HEK293T (cell line): ENCODE measurements around the gene RNF40.

Source experiments
- CTCF ChIA-PET: fragments of 350-600 bp; formaldehyde crosslinking; extraction: SDS; loops from one replicate; lab custom pipeline; 2021; ENCODE audit warnings: antibody characterized with exemption, inconsistent platforms; lab: Yijun Ruan, JAX
- POLR2A ChIA-PET: fragments of 350-600 bp; formaldehyde crosslinking; extraction: SDS; loops from one replicate; lab custom pipeline; 2020; ENCODE audit warnings: antibody characterized with exemption, inconsistent platforms; lab: Yijun Ruan, JAX
- DNase-seq: peaks from one replicate; pipeline ENCODE4 v3.0.0; 2012; ENCODE audit warnings: mixed read lengths; ENCODE audit errors: extremely low spot score
- ARNT ChIP-seq: fragments of 450-650 bp; IDR thresholded peaks from 2 replicates; pipeline ENCODE4 v1.6.1; 2017; ENCODE audit warnings: mild to moderate bottlenecking
- BHLHE40 ChIP-seq: fragments of 450-650 bp; IDR thresholded peaks from 2 replicates; pipeline ENCODE4 v1.6.1; 2016; ENCODE audit warnings: mild to moderate bottlenecking, moderate library complexity, borderline replicate concordance
- CTBP1 ChIP-seq: fragments of 450-650 bp; IDR thresholded peaks from 2 replicates; pipeline ENCODE4 v1.6.1; 2016; ENCODE audit warnings: borderline replicate concordance
- ELF4 ChIP-seq: fragments of 450-650 bp; IDR thresholded peaks from 2 replicates; pipeline ENCODE4 v1.6.1; 2017; ENCODE audit warnings: antibody characterized with exemption
- FOXA1 ChIP-seq: fragments of 450-650 bp; IDR thresholded peaks from 2 replicates; pipeline ENCODE4 v1.6.1; 2016; ENCODE audit warnings: mild to moderate bottlenecking
- FOXK2 ChIP-seq: fragments of 450-650 bp; IDR thresholded peaks from 2 replicates; pipeline ENCODE4 v1.6.1; 2016; ENCODE audit warnings: mild to moderate bottlenecking
- FOXM1 ChIP-seq: fragments of 450-650 bp; IDR thresholded peaks from 2 replicates; pipeline ENCODE4 v1.6.1; 2017; ENCODE audit warnings: mild to moderate bottlenecking, borderline replicate concordance
- HDGF ChIP-seq: fragments of 450-650 bp; IDR thresholded peaks from 2 replicates; pipeline ENCODE4 v1.6.1; 2017; ENCODE audit warnings: antibody characterized with exemption, borderline replicate concordance
- L3MBTL2 ChIP-seq: fragments of 450-650 bp; conservative IDR thresholded peaks from 2 replicates; pipeline ENCODE4 v1.6.1; 2016; ENCODE audit warnings: mild to moderate bottlenecking
- LEF1 ChIP-seq: fragments of 450-650 bp; IDR thresholded peaks from 2 replicates; pipeline ENCODE4 v1.6.1; 2017; ENCODE audit warnings: mild to moderate bottlenecking, borderline replicate concordance
- NFRKB ChIP-seq: fragments of 450-650 bp; IDR thresholded peaks from 2 replicates; pipeline ENCODE4 v1.6.1; 2016; ENCODE audit warnings: mild to moderate bottlenecking, moderate library complexity
- PKNOX1 ChIP-seq: fragments of 450-650 bp; IDR thresholded peaks from 2 replicates; pipeline ENCODE4 v1.6.1; 2016
- SP1 ChIP-seq: fragments of 450-650 bp; IDR thresholded peaks from 2 replicates; pipeline ENCODE4 v1.6.1; 2017
- SUZ12 ChIP-seq: fragments of 450-650 bp; IDR thresholded peaks from 2 replicates; pipeline ENCODE4 v1.6.1; 2016; ENCODE audit warnings: mild to moderate bottlenecking
- TARDBP ChIP-seq: fragments of 450-650 bp; IDR thresholded peaks from 2 replicates; pipeline ENCODE4 v1.6.1; 2016
- ZNF384 ChIP-seq: fragments of 450-650 bp; IDR thresholded peaks from 2 replicates; pipeline ENCODE4 v1.6.1; 2016

Gene RNF40

GRCh38 chr16:30728321-30728720, 33.8 kb upstream of the RNF40 start:
- TF ChIP-seq FOXM1 (no peak), CTBP1 (no peak), ELF4 (no peak), ZNF384 (no peak), LEF1 (no peak), SP1 (no peak), FOXA1 (no peak), FOXK2 (no peak), NFRKB (no peak), BHLHE40 (no peak)
- ChIA-PET POLR2A (interaction anchor here (1.1 to 7.5 kb wide), 2 partner anchors 10 to 20 kb away, joined by 3 to 43 read pairs; partner anchors contain the start of gene PHKG2), CTCF (no interaction called here)
- DNase-seq, result no peak

DNA sequence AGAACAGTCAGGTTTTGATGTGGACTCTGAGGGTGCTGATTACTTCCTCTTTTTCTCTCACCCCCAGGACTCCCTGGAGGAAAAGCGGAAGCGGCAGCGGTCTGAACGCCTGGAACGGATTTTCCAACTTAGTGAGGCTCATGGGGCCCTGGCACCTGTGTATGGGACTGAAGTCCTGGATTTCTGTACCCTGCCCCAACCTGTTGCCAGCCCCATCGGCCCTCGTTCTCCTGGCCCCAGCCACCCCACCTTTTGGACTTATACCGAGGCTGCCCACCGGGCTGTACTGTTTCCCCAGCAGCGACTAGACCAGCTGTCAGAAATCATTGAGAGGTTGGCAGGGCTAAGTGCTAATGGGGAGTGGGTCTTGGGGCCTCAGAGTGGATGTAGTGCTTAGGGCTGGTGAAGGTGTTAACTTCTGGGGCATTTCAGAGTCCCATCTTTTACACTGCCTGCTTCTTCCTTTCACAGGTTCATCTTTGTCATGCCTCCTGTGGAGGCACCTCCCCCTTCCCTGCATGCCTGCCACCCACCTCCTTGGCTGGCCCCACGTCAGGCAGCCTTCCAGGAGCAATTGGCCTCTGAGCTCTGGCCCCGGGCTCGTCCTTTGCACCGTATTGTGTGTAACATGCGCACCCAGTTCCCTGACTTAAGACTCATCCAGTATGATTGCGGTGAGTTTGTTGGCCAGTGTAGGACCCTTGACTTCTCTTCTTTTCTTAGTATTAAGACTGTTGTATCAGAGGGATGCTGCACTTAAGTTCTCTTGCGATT, 33.0 kb upstream of the RNF40 start:
- ChIA-PET CTCF (no interaction called here), POLR2A (interaction anchor here (7.5 kb wide), 1 partner anchor 19 kb away, joined by 43 read pairs; the partner anchor contains the start of gene PHKG2)
- DNase-seq, result no peak
- no peak for TF ChIP-seq FOXK2
- TF ChIP-seq ELF4, result no peak
- no peak for TF ChIP-seq TARDBP
- TF ChIP-seq CTBP1, result no peak
- TF ChIP-seq SUZ12, result no peak
- TF ChIP-seq L3MBTL2, result no peak
- no peak for TF ChIP-seq LEF1
- no peak for TF ChIP-seq PKNOX1
- no peak for TF ChIP-seq SP1
- TF ChIP-seq FOXA1, result no peak

DNA sequence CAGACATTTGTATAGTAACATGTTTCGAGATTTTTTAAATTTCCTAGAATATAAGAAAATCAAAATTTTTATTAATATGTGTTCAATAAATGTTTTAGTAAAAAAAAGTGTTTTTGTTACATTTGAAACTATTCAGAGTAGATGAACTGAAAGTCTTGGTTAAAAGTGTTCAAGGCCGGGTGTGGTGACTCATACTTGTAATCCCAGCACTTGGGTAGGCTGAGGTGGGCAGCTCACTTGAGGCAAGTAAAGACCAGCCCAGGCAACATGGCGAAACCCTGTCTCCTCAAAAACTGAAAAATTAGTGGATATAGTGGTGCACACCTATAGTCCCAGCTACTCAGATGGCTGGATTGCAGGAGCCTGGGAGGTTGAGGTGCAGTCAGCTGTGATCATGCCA, 30.7 kb upstream of the RNF40 start:
- ChIA-PET CTCF (no interaction called here), POLR2A (interaction anchor here (7.5 kb wide), 1 partner anchor 16 kb away, joined by 43 read pairs; the partner anchor contains the start of gene PHKG2)
- DNase-seq, result no peak
- no peak for TF ChIP-seq TARDBP
- TF ChIP-seq NFRKB, result no peak
- no peak for TF ChIP-seq CTBP1
- no peak for TF ChIP-seq L3MBTL2
- TF ChIP-seq FOXM1, result no peak
- no peak for TF ChIP-seq ELF4
- no peak for TF ChIP-seq FOXA1
- no peak for TF ChIP-seq ZNF384
- TF ChIP-seq PKNOX1, result no peak
- no peak for TF ChIP-seq LEF1
- TF ChIP-seq FOXK2, result no peak
- TF ChIP-seq SUZ12, result no peak
- TF ChIP-seq SP1, result no peak
- TF ChIP-seq BHLHE40, result no peak
- no peak for TF ChIP-seq ARNT
- no peak for TF ChIP-seq HDGF

- no peak for TF ChIP-seq TARDBP
- no peak for TF ChIP-seq ELF4
- TF ChIP-seq FOXM1, result no peak
- TF ChIP-seq SUZ12, result no peak
- TF ChIP-seq CTBP1, result no peak
- ChIA-PET POLR2A (interaction anchor here (1.0 to 3.5 kb wide), 4 partner anchors 9 to 26 kb away, joined by 3 to 26 read pairs (median 6); partner anchors contain the start of gene PHKG2), CTCF (no interaction called here)
- no peak for DNase-seq
Observed at GRCh38 chr16:30736995-30737793, 24.9 kb upstream of the RNF40 start.

- TF ChIP-seq ARNT, result no peak
- TF ChIP-seq L3MBTL2, result no peak
- no peak for DNase-seq
- ChIA-PET CTCF (no interaction called here), POLR2A (interaction anchor here (0.9 to 3.5 kb wide), 4 partner anchors 9 to 14 kb away, joined by 3 to 26 read pairs (median 4); partner anchors contain the start of gene PHKG2)
Observed at GRCh38 chr16:30737794-30738648, 24.1 kb upstream of the RNF40 start.
